ENCODE measurements around the gene PTK7.

The PTK7 gene

GRCh38 chr6:43170931-43171706 is 95.0 kb downstream of the PTK7 start, which contains the start of gene SRF:
Gene SRF (plus strand): TSS chr6:43171269. CDS start chr6:43171657, 388 bp downstream.
- H3K4me3 ChIP-seq (ENCODE audit: low read length): peak within 1 kb of the TSS; percentile 77
- peak; percentile 98 for DNase-seq (ENCODE audit: low read depth, low spot score)

- peak overlapping the region; percentile 77 for H3K4me3 ChIP-seq (ENCODE audit: low read length)
- DNase-seq (ENCODE audit: low read depth, low spot score): no peak
These were observed 95.6 kb downstream of the PTK7 start for GRCh38 chr6:43171707-43172103.

GRCh38 chr6:43172104-43173007 is 96.2 kb downstream of the PTK7 start:
- peak overlapping the region; percentile 77 for H3K4me3 ChIP-seq (ENCODE audit: low read length)
- DNase-seq (ENCODE audit: low read depth, low spot score): no peak

- peak overlapping the region; percentile 35; the same call in 1 of the 2 replicates for H3K4me3 ChIP-seq (ENCODE audit: low read length)
- no peak for DNase-seq (ENCODE audit: low read depth, low spot score)
These were observed 97.6 kb downstream of the PTK7 start for GRCh38 chr6:43173591-43174262.

- peak; percentile 96 for DNase-seq (ENCODE audit: low read depth, low spot score)
- H3K4me3 ChIP-seq (ENCODE audit: low read length): peak overlapping the region; percentile 35
These were observed 98.4 kb downstream of the PTK7 start for GRCh38 chr6:43174263-43175112.

GRCh38 chr6:43175676-43176422 is 99.7 kb downstream of the PTK7 start:
- no peak for DNase-seq (ENCODE audit: low read depth, low spot score)

GRCh38 chr6:43176423-43176786 is 100.3 kb downstream of the PTK7 start:
- H3K4me3 ChIP-seq (ENCODE audit: low read length): no peak overlapping the region
- no peak for DNase-seq (ENCODE audit: low read depth, low spot score)

More at GRCh38 chr6:43175676-43176422, 99.7 kb downstream of the PTK7 start:
- no peak overlapping the region for H3K4me3 ChIP-seq (ENCODE audit: low read length)

- no peak for DNase-seq (ENCODE audit: low read depth, low spot score)
These were observed 102.0 kb downstream of the PTK7 start for GRCh38 chr6:43178150-43178549.

GRCh38 chr6:43178951-43179830 is 103.1 kb downstream of the PTK7 start:
- no peak overlapping the region for H3K4me3 ChIP-seq (ENCODE audit: low read length)
- no peak for DNase-seq (ENCODE audit: low read depth, low spot score)

More at GRCh38 chr6:43178150-43178549, 102.0 kb downstream of the PTK7 start:
- H3K4me3 ChIP-seq (ENCODE audit: low read length): no peak overlapping the region

GRCh38 chr6:43180058-43180457 is 103.9 kb downstream of the PTK7 start:
- no peak overlapping the region for H3K4me3 ChIP-seq (ENCODE audit: low read length)
- DNase-seq (ENCODE audit: low read depth, low spot score): no peak

- H3K4me3 ChIP-seq (ENCODE audit: low read length): no peak overlapping the region
- DNase-seq (ENCODE audit: low read depth, low spot score): no peak
These were observed 104.9 kb downstream of the PTK7 start for GRCh38 chr6:43180985-43181384.

GRCh38 chr6:43181621-43181941 is 105.5 kb downstream of the PTK7 start:
- no peak for DNase-seq (ENCODE audit: low read depth, low spot score)

GRCh38 chr6:43181942-43182860 is 106.1 kb downstream of the PTK7 start, which contains the start of gene CUL9:
Gene CUL9 (plus strand): TSS chr6:43182196. CDS start chr6:43184311, 2,115 bp downstream.
- peak within 1 kb of the TSS; percentile 90 for H3K4me3 ChIP-seq (ENCODE audit: low read length)
- DNase-seq (ENCODE audit: low read depth, low spot score): peak; percentile 66

More at GRCh38 chr6:43181621-43181941, 105.5 kb downstream of the PTK7 start:
- peak overlapping the region; percentile 90 for H3K4me3 ChIP-seq (ENCODE audit: low read length)

- no peak for DNase-seq (ENCODE audit: low read depth, low spot score)
- H3K4me3 ChIP-seq (ENCODE audit: low read length): peak overlapping the region; percentile 90
These were observed 107.3 kb downstream of the PTK7 start for GRCh38 chr6:43183441-43183840.

- no peak for DNase-seq (ENCODE audit: low read depth, low spot score)
- H3K4me3 ChIP-seq (ENCODE audit: low read length): no peak overlapping the region
These were observed 108.3 kb downstream of the PTK7 start for GRCh38 chr6:43184268-43184985.
